Keratinocyte (primary cell): Measurements from ENCODE around the gene CRIP3. TPM values are rescaled to one million over a fixed set of nuclear protein-coding genes. Genes with fewer than 3 reads are reported as not detected.

Experiments
- DNase-seq: peaks from one replicate; pipeline ENCODE4 v3.0.0-alpha.2; 2011; ENCODE audit warnings: low read depth, missing footprints, low spot score
- FAIRE-seq: peaks from 2 replicates; lab custom pipeline; 2011; peaks lifted over from hg19 to GRCh38; lab: Jason Lieb, UNC
- H2AFZ ChIP-seq: 2 replicates; pipeline ENCODE4 v1.6.0; 2012; ENCODE audit warnings: low read length, control low read depth, inconsistent platforms; ENCODE audit not compliant: control insufficient read depth
- H3K27ac ChIP-seq: 2 replicates; pipeline ENCODE4 v1.5.1; 2011; ENCODE audit warnings: low read length; ENCODE audit not compliant: control insufficient read depth, insufficient read depth
- H3K27me3 ChIP-seq: 3 replicates; pipeline ENCODE4 v1.6.0; 2011; ENCODE audit warnings: low read length; ENCODE audit not compliant: control insufficient read depth, insufficient read depth; ENCODE audit errors: extremely low read depth
- H3K36me3 ChIP-seq, 2 experiments: 2 replicates in 1 of 2; 3 replicates in 1 of 2; pipeline ENCODE4 v1.5.1; 2011; ENCODE audit warnings: low read length in 2 of 2, mild to moderate bottlenecking in 1 of 2; ENCODE audit not compliant: control insufficient read depth in 2 of 2, insufficient read depth in 2 of 2; ENCODE audit errors: extremely low read depth in 1 of 2
- H3K4me1 ChIP-seq: 3 replicates; pipeline ENCODE4 v1.5.1; 2011; ENCODE audit warnings: low read length; ENCODE audit not compliant: control insufficient read depth, insufficient read depth; ENCODE audit errors: extremely low read depth
- H3K4me2 ChIP-seq: 3 replicates; pipeline ENCODE4 v1.6.0; 2011; ENCODE audit warnings: low read depth, low read length; ENCODE audit not compliant: control insufficient read depth, insufficient read depth; ENCODE audit errors: extremely low read depth
- H3K4me3 ChIP-seq, 3 experiments: fragments of 200-600 bp in 1 of 3; sonication (generic) in 1 of 3; 2 replicates in 2 of 3; 3 replicates in 1 of 3; pipeline ENCODE4 v1.5.1; 2011 to 2016; ENCODE audit warnings: low read length in 3 of 3, mild to moderate bottlenecking in 3 of 3, control low read depth in 2 of 3, inconsistent platforms in 1 of 3, low read depth in 1 of 3, mixed read lengths in 1 of 3, mixed run types in 1 of 3, moderate library complexity in 1 of 3; ENCODE audit not compliant: control insufficient read depth in 2 of 3, insufficient read depth in 2 of 3; ENCODE audit errors: extremely low read depth in 1 of 3
- H3K79me2 ChIP-seq: 2 replicates; pipeline ENCODE4 v1.6.0; 2012; ENCODE audit warnings: low read length; ENCODE audit not compliant: control insufficient read depth, insufficient read depth
- H3K9ac ChIP-seq: 3 replicates; pipeline ENCODE4 v1.6.0; 2011; ENCODE audit warnings: low read length; ENCODE audit not compliant: control insufficient read depth, insufficient read depth; ENCODE audit errors: extremely low read depth
- H3K9me1 ChIP-seq: 3 replicates; pipeline ENCODE4 v1.6.0; 2011; ENCODE audit warnings: low read length; ENCODE audit not compliant: control insufficient read depth, insufficient read depth; ENCODE audit errors: extremely low read depth
- H3K9me3 ChIP-seq: 2 replicates; pipeline ENCODE4 v1.5.1; 2012; ENCODE audit warnings: low read depth, low read length; ENCODE audit not compliant: control insufficient read depth
- H4K20me1 ChIP-seq: 3 replicates; pipeline ENCODE4 v1.6.0; 2011; ENCODE audit warnings: low read length; ENCODE audit not compliant: control insufficient read depth, insufficient read depth; ENCODE audit errors: extremely low read depth
- EZH2 ChIP-seq: IDR thresholded peaks from one replicate; pipeline ENCODE4 v1.6.1; 2012; ENCODE audit warnings: inconsistent platforms, mild to moderate bottlenecking, low read length, moderate library complexity
- dilution Hi-C: fragments of 300-500 bp; cut with MboI; formaldehyde crosslinking; loops from one replicate; pipeline ENCODE4 v1.7.0; 2020; ENCODE audit warnings: low sequenced_read_pairs; ENCODE audit not compliant: extremely low pct_ligation_motif_present
- polyA plus RNA-seq, 5 experiments: library from polyadenylated mRNA; depleted of rRNA in 3 of 5; stranded (reverse) in 3 of 5; stranded (forward) in 1 of 5; unstranded in 1 of 5; fragments of >200 nt; gene quantifications; 1 replicate in 1 of 5; 2 replicates in 3 of 5; 3 replicates in 1 of 5; pipeline versions ENCODE4 v1.2.1 to v1.2.3, GENCODE V29; 2011 to 2012; ENCODE audit warnings: missing spikeins in 2 of 5, low read depth in 1 of 5, low replicate concordance in 1 of 5
- TF ChIP-seq, protein P1 (sequence below), 3 experiments: IDR thresholded peaks in 1 of 3; conservative IDR thresholded peaks in 1 of 3; optimal IDR thresholded peaks in 1 of 3; 2 replicates in 2 of 3; 3 replicates in 1 of 3; pipeline versions ENCODE3 to v1.5.1; 2011; ENCODE audit warnings: low read length in 3 of 3, mild to moderate bottlenecking in 3 of 3, moderate library complexity in 2 of 3, control low read depth in 1 of 3, inconsistent platforms in 1 of 3; ENCODE audit not compliant: insufficient read depth in 2 of 3; ENCODE audit errors: extremely low read depth in 1 of 3

CRIP3 gene
- polyA plus RNA-seq, 1 donor (not counting 4 experiments of a cell fraction or from before 2014, with no cell fraction given): 0.26 TPM

DNA sequence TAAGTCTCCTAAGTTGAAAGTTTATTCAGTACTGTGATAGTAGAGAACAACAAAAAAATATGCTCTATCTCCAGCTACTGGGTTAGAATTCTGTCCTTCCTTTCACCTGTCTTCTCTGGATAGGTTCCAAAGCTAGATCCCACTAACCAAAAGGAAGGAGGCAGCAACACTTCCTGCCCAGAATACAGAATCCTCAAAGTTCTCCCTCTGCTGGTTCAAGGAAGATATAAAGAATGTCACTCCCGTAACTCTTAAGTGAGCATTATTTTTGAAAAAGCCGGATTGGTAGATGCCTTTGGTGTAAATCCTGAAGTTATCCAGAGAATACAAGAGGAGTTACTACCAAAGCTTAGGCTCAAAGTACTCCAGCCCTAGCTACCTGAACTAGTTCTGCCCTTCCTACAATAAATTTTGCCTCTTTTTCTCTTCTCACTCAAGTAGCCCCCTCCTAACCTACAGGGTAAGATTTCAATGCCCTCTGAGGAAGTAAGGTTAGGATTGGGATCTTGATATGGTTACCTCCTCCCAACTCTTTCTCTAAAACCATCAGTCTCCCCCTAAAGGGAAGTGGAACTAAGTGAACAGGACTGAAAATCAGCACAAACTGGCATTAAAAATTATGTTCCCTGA, 26.0 kb upstream of the CRIP3 start:
- DNase-seq (no peak), FAIRE-seq (peak; percentile 84)
- TF ChIP-seq, protein P1, sequence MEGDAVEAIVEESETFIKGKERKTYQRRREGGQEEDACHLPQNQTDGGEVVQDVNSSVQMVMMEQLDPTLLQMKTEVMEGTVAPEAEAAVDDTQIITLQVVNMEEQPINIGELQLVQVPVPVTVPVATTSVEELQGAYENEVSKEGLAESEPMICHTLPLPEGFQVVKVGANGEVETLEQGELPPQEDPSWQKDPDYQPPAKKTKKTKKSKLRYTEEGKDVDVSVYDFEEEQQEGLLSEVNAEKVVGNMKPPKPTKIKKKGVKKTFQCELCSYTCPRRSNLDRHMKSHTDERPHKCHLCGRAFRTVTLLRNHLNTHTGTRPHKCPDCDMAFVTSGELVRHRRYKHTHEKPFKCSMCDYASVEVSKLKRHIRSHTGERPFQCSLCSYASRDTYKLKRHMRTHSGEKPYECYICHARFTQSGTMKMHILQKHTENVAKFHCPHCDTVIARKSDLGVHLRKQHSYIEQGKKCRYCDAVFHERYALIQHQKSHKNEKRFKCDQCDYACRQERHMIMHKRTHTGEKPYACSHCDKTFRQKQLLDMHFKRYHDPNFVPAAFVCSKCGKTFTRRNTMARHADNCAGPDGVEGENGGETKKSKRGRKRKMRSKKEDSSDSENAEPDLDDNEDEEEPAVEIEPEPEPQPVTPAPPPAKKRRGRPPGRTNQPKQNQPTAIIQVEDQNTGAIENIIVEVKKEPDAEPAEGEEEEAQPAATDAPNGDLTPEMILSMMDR (optimal IDR thresholded peaks at IDR 0.05 in 1 of 3, IDR thresholded peaks at IDR 0.05 in 1 of 3, conservative IDR thresholded peaks at IDR 0.05 in 1 of 3; ENCODE audit: extremely low read depth in 1 of 3, insufficient read depth in 2 of 3, low read length in 3 of 3): peak; percentile 34 to 73 (median 53)
- no peak for TF ChIP-seq EZH2
- Histone ChIP-seq H3K27me3 (no peaks in the 10 kb centered on the region), H3K36me3 (peaks cover 7 to 21% of the 10 kb centered on the region in 2 experiments), H2AFZ (no peak overlapping the region), H3K9me1 (no peaks in the 10 kb centered on the region), H3K4me2 (no peak overlapping the region), H3K79me2 (no peaks in the 10 kb centered on the region), H4K20me1 (no peaks in the 10 kb centered on the region), H3K4me1 (no peaks in the 10 kb centered on the region), H3K9me3 (no peaks in the 10 kb centered on the region), H3K4me3 (no peak overlapping the region), H3K9ac (no peak overlapping the region), H3K27ac (no peak overlapping the region)
- dilution Hi-C loops: no loop called here

DNA sequence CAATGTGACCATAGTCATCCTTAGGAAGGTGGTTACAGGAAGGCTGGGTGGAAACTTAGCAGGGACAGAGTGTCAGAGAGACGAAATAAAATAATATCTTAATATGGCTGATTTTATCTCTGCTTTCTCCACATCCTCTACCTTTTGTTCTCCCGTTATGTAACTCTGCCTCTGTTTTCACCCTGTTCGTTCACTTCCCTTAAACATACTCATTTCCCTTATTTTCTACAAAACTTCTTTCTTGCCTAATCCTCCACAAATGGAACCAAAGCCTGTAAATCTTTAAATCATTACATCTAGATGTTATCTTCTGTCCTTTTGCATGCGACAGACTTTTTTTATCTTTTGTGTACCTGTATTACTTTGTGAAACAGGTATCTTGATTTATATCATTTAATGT, 23.3 kb upstream of the CRIP3 start:
- no peaks in the 10 kb centered on the region for H3K9me3 ChIP-seq
- no peaks in the 10 kb centered on the region for H3K9me1 ChIP-seq
- dilution Hi-C loops: no loop called here
- no peak overlapping the region for H3K4me3 ChIP-seq
- H3K27ac ChIP-seq: no peak overlapping the region
- no peaks in the 10 kb centered on the region for H4K20me1 ChIP-seq
- TF ChIP-seq, protein P1 (optimal IDR thresholded peaks at IDR 0.05 in 1 of 3, IDR thresholded peaks at IDR 0.05 in 1 of 3, conservative IDR thresholded peaks at IDR 0.05 in 1 of 3; ENCODE audit: extremely low read depth in 1 of 3, insufficient read depth in 2 of 3, low read length in 3 of 3): no peak
- no peak for TF ChIP-seq EZH2
- no peak overlapping the region for H2AFZ ChIP-seq
- no peaks in the 10 kb centered on the region for H3K27me3 ChIP-seq
- H3K4me2 ChIP-seq: no peak overlapping the region
- H3K4me1 ChIP-seq: no peaks in the 10 kb centered on the region
- DNase-seq: no peak
- no peaks in the 10 kb centered on the region for H3K36me3 ChIP-seq
- no peak overlapping the region for H3K9ac ChIP-seq
- FAIRE-seq: no peak
- H3K79me2 ChIP-seq: no peaks in the 10 kb centered on the region
